Kidney epithelial cell (primary cell): ENCODE measurements around the gene CCDC88B. TPM values are rescaled to one million over a fixed set of nuclear protein-coding genes. Genes with fewer than 3 reads are reported as not detected.
A peak's percentile ranks its signal among the peaks of the same experiment; 100 is the strongest.

Source experiments
- DNase-seq: peaks from one replicate; pipeline ENCODE4 v3.0.0-alpha.2; 2010; ENCODE audit warnings: low read depth
- H3K27me3 ChIP-seq: 2 replicates; pipeline ENCODE4 v1.6.0; 2011; ENCODE audit warnings: low read length; ENCODE audit not compliant: control insufficient read depth, insufficient read depth
- H3K36me3 ChIP-seq: 2 replicates; pipeline ENCODE4 v1.5.1; 2011; ENCODE audit warnings: low read length; ENCODE audit not compliant: control insufficient read depth, insufficient read depth
- H3K4me3 ChIP-seq: 2 replicates; pipeline ENCODE4 v1.5.1; 2011; ENCODE audit warnings: low read depth, mild to moderate bottlenecking, control low read depth, low read length
- total RNA-seq: library from RNA; depleted of rRNA; stranded (reverse); fragments of >200 nt; gene quantifications from 2 replicates; pipeline ENCODE4 v1.2.3, GENCODE V29; 2015
- TF ChIP-seq, protein P1 (sequence below): IDR thresholded peaks from 2 replicates; pipeline ENCODE4 v1.5.1; 2011; ENCODE audit warnings: mild to moderate bottlenecking, moderate library complexity, low read length, control low read depth, inconsistent platforms; ENCODE audit not compliant: insufficient read depth, poor library complexity, severe bottlenecking

The CCDC88B gene
- total RNA-seq, 1 donor from 2014 or later, result 1.3 TPM

DNA sequence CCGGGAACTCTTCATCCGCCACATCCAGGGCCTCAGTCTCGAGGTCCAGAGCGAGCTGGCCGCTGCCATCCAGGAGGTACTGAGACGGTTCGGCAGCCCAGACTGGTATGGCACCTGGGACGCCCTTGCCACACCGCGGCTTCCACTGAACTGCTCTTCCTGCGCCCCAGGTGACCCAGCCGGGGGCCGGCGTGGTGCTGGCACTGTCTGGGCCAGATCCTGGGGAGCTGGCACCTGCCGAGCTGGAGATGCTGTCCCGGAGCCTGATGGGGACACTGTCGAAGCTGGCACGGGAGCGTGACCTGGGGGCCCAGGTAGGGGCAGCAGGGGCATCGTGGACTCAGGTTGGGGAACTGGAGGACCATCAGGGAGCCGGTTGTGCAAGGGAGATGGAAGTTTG is 1.4 kb downstream of the CCDC88B start:
- Histone ChIP-seq H3K27me3 (peaks cover 5% of the 10 kb centered on the region), H3K4me3 (no peak overlapping the region), H3K36me3 (no peaks in the 10 kb centered on the region)
- TF ChIP-seq, protein P1, sequence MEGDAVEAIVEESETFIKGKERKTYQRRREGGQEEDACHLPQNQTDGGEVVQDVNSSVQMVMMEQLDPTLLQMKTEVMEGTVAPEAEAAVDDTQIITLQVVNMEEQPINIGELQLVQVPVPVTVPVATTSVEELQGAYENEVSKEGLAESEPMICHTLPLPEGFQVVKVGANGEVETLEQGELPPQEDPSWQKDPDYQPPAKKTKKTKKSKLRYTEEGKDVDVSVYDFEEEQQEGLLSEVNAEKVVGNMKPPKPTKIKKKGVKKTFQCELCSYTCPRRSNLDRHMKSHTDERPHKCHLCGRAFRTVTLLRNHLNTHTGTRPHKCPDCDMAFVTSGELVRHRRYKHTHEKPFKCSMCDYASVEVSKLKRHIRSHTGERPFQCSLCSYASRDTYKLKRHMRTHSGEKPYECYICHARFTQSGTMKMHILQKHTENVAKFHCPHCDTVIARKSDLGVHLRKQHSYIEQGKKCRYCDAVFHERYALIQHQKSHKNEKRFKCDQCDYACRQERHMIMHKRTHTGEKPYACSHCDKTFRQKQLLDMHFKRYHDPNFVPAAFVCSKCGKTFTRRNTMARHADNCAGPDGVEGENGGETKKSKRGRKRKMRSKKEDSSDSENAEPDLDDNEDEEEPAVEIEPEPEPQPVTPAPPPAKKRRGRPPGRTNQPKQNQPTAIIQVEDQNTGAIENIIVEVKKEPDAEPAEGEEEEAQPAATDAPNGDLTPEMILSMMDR, result no peak
- no peak for DNase-seq

GRCh38 chr11:64341851-64342791 is 2.1 kb downstream of the CCDC88B start:
- peak; percentile 61 for DNase-seq
- H3K4me3 ChIP-seq, result peak overlapping the region; percentile 27
- no peaks in the 10 kb centered on the region for H3K36me3 ChIP-seq
- TF ChIP-seq, protein P1, result peak; percentile 14
- peaks cover 5% of the 10 kb centered on the region for H3K27me3 ChIP-seq

- DNase-seq, result no peak
- TF ChIP-seq, protein P1, result no peak
- Histone ChIP-seq H3K27me3 (peaks cover 5% of the 10 kb centered on the region), H3K36me3 (no peaks in the 10 kb centered on the region), H3K4me3 (peak overlapping the region; percentile 27)
Measured at GRCh38 chr11:64342869-64343745, 3.1 kb downstream of the CCDC88B start.

- no peak for DNase-seq
- peaks cover 5% of the 10 kb centered on the region for H3K27me3 ChIP-seq
- no peaks in the 10 kb centered on the region for H3K36me3 ChIP-seq
- TF ChIP-seq, protein P1, result peak; percentile 54
- no peak overlapping the region for H3K4me3 ChIP-seq
Measured at GRCh38 chr11:64343767-64344559, 4.0 kb downstream of the CCDC88B start.

DNA sequence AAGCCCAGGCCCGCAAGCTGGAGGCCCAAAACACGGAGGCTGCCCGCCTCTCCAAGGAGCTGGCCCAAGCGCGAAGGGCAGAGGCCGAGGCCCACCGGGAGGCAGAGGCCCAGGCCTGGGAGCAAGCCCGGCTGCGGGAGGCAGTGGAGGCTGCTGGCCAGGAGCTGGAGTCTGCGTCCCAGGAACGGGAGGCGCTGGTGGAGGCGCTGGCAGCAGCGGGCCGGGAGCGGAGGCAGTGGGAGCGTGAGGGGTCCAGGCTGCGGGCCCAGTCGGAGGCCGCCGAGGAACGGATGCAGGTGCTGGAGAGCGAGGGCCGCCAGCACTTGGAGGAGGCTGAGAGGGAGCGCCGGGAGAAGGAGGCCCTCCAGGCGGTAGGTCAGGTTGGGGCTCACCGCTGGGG is 4.8 kb downstream of the CCDC88B start:
- no peak for DNase-seq
- Histone ChIP-seq H3K4me3 (no peak overlapping the region), H3K36me3 (no peaks in the 10 kb centered on the region), H3K27me3 (peaks cover 5% of the 10 kb centered on the region)
- TF ChIP-seq, protein P1, result no peak
